ENCODE measurements around the gene CTNND2.

GRCh38 chr5:11801061-11801460, 103.2 kb downstream of the CTNND2 start:
- TF ChIP-seq CTCF (IDR thresholded peaks at IDR 0.05 in 4 of 5, conservative IDR thresholded peaks at IDR 0.05 in 1 of 5) (no peak), POLR2A (IDR thresholded peaks at IDR 0.05) (no peak)
